Astrocyte of the hippocampus (primary cell): Measurements from ENCODE around the gene DOK6.
A peak's percentile ranks its signal among the peaks of the same experiment; 100 is the strongest.

ENCODE experiments used
- DNase-seq: peaks from one replicate; pipeline ENCODE4 v3.0.0; 2011; ENCODE audit warnings: low read depth, low spot score

Gene DOK6

GRCh38 chr18:69435000-69435399, 34.3 kb downstream of the DOK6 start:
- DNase-seq = no peak

GRCh38 chr18:69444221-69444620, 43.5 kb downstream of the DOK6 start:
- DNase-seq = peak; percentile 6

GRCh38 chr18:69447886-69448285, 47.2 kb downstream of the DOK6 start:
- peak; percentile 18 for DNase-seq

GRCh38 chr18:69455125-69455524, 54.4 kb downstream of the DOK6 start:
- DNase-seq = no peak

GRCh38 chr18:69469444-69469919, 68.8 kb downstream of the DOK6 start:
- DNase-seq = no peak

GRCh38 chr18:69480460-69480859, 79.8 kb downstream of the DOK6 start:
- DNase-seq = no peak

GRCh38 chr18:69483574-69483973, 82.9 kb downstream of the DOK6 start:
- DNase-seq = no peak

GRCh38 chr18:69484699-69485396, 84.2 kb downstream of the DOK6 start:
- no peak for DNase-seq

- no peak for DNase-seq
These were observed 87.1 kb downstream of the DOK6 start for GRCh38 chr18:69487488-69488394.

GRCh38 chr18:69490072-69490471, 89.4 kb downstream of the DOK6 start:
- DNase-seq = peak; percentile 7

GRCh38 chr18:69490813-69491212, 90.1 kb downstream of the DOK6 start:
- peak; percentile 55 for DNase-seq

- no peak for DNase-seq
These were observed 90.9 kb downstream of the DOK6 start for GRCh38 chr18:69491576-69491975.

GRCh38 chr18:69492861-69493260, 92.2 kb downstream of the DOK6 start:
- DNase-seq = no peak

- no peak for DNase-seq
These were observed 94.2 kb downstream of the DOK6 start for GRCh38 chr18:69494841-69495240.

- DNase-seq = no peak
These were observed 94.7 kb downstream of the DOK6 start for GRCh38 chr18:69495338-69495737.

- DNase-seq = no peak
These were observed 95.3 kb downstream of the DOK6 start for GRCh38 chr18:69495841-69496533.

GRCh38 chr18:69518989-69519388, 118.3 kb downstream of the DOK6 start:
- DNase-seq = no peak

- no peak for DNase-seq
These were observed 122.9 kb downstream of the DOK6 start for GRCh38 chr18:69523582-69523981.

GRCh38 chr18:69528435-69528834, 127.7 kb downstream of the DOK6 start:
- peak; percentile 61 for DNase-seq

- no peak for DNase-seq
These were observed 128.5 kb downstream of the DOK6 start for GRCh38 chr18:69529151-69529550.

GRCh38 chr18:69531973-69532372, 131.3 kb downstream of the DOK6 start:
- DNase-seq = no peak

- DNase-seq = no peak
These were observed 136.5 kb downstream of the DOK6 start for GRCh38 chr18:69537183-69537582.
